ENCODE measurements around the gene MPC2. TPM values are rescaled to one million over a fixed set of nuclear protein-coding genes. Genes with fewer than 3 reads are reported as not detected.

MPC2 gene
- total RNA-seq, 2 donors from 2014 or later, result 71.4 to 122 TPM

DNA sequence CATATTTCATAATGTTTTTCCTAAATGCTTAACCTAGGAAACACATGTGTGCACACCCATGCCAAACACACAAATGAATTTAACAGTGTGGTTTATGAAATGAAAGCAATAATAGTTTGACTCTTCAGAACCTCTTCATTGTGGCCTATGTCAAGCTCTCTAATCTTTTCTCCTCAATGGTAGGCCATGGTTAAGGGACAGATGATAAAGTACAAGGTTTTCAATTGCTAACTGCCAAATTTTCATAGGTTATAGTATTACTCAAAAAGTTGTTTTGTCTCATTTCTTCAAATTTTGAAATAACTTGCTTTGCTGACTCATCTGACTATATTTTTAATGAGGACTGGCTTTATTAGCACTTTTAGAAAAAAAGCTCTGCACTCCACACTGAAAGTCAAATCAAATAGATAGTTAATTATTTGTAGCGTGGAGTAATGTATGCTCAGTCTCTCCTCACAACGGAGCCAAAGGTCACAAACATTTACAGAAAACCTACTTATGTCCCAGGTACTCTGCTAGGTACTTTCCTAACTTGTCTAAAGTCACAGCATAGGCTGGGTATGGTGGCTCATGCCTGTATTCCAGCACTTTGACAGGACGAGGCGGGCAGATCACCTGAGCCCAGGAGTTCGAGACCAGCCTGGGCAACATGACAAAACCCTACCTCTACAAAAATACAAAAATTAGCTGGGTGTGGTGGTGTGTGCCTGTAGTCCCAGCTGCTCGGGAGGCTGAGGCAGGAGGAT lies 19.9 kb downstream of the MPC2 start:
- DNase-seq (ENCODE audit: low spot score), result no peak
- Histone ChIP-seq H3K27ac (no peak overlapping the region), H3K9me3 (no peaks in the 10 kb centered on the region), H3K27me3 (no peaks in the 10 kb centered on the region), H3K4me1 (peaks cover 0 to 2% of the 10 kb centered on the region in 2 donors), H3K36me3 (peaks cover 15% of the 10 kb centered on the region), H3K4me3 (no peak overlapping the region)
- TF ChIP-seq CTCF (IDR thresholded peaks at IDR 0.05), result no peak

- Histone ChIP-seq H3K27me3 (no peaks in the 10 kb centered on the region), H3K9me3 (no peaks in the 10 kb centered on the region), H3K4me3 (no peak overlapping the region), H3K4me1 (no peaks in the 10 kb centered on the region), H3K27ac (no peak overlapping the region), H3K36me3 (peaks cover 15% of the 10 kb centered on the region)
- no peak for TF ChIP-seq CTCF (IDR thresholded peaks at IDR 0.05)
- no peak for DNase-seq (ENCODE audit: low spot score)
Observed at GRCh38 chr1:167915569-167915968, 21.3 kb downstream of the MPC2 start.

DNA sequence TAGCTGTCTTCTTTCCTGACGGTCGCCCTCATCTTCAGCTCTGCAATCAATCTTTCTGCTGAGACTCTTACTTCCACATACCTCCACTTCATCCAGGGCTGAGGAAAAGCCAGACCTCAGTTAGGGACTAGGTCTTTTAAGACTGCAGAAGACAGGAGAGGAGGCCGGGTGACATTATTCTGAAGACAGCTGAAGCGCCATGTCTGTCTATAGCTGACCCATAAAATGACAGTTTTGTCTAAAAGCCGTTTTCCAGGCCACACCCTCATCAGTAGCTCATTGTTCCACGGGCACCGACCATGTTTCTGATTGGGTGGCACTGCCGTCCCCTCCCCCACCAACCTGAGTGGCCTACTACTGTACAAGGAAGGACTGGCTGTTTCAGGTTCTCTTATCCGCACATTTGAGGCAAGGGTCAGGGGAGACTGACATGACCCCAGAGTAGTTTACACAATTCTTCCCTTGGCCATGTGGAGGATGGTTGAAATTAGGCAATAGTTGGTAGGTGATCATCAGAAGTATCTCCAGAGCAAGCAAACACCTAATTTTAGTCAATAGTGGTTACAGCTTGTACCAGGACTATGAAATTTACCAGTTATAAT lies 22.9 kb downstream of the MPC2 start, which contains the start of gene ADCY10:
Gene ADCY10 (minus strand): TSS at position 240 of the 602 bp plus-strand sequence. CDS start 8,994 bp downstream, outside the sequence.
- H3K36me3 ChIP-seq, result peaks cover 15% of the 10 kb centered on the region
- no peaks in the 10 kb centered on the region for H3K4me1 ChIP-seq
- no peak for DNase-seq (ENCODE audit: low spot score)
- no peaks in the 10 kb centered on the region for H3K27me3 ChIP-seq
- H3K4me3 ChIP-seq, result no peak within 1 kb of the TSS
- TF ChIP-seq CTCF (IDR thresholded peaks at IDR 0.05), result no peak
- no peak within 1 kb of the TSS for H3K27ac ChIP-seq
- no peaks in the 10 kb centered on the region for H3K9me3 ChIP-seq

GRCh38 chr1:167912294-167912693 lies 24.6 kb downstream of the MPC2 start:
- Histone ChIP-seq H3K4me1 (no peaks in the 10 kb centered on the region), H3K27ac (no peak overlapping the region), H3K27me3 (no peaks in the 10 kb centered on the region), H3K4me3 (no peak overlapping the region), H3K36me3 (peaks cover 9% of the 10 kb centered on the region), H3K9me3 (no peaks in the 10 kb centered on the region)
- no peak for TF ChIP-seq CTCF (IDR thresholded peaks at IDR 0.05)
- no peak for DNase-seq (ENCODE audit: low spot score)

GRCh38 chr1:167911413-167911812 lies 25.5 kb downstream of the MPC2 start:
- TF ChIP-seq CTCF (IDR thresholded peaks at IDR 0.05), result no peak
- H3K9me3 ChIP-seq, result no peaks in the 10 kb centered on the region
- H3K36me3 ChIP-seq, result peaks cover 5% of the 10 kb centered on the region
- H3K27me3 ChIP-seq, result no peaks in the 10 kb centered on the region
- H3K4me1 ChIP-seq, result no peaks in the 10 kb centered on the region
- DNase-seq (ENCODE audit: low spot score), result no peak
- no peak overlapping the region for H3K27ac ChIP-seq
- H3K4me3 ChIP-seq, result no peak overlapping the region
